GM23248 (cell line): ENCODE results near the gene TBC1D22A. TPM values are rescaled to one million over a fixed set of nuclear protein-coding genes. Genes with fewer than 3 reads are reported as not detected.

Experiments
- DNase-seq: peaks from one replicate; pipeline ENCODE4 v3.0.0-alpha.2; 2015
- H2AFZ ChIP-seq: fragments of 200-600 bp; sonication (generic); 2 replicates; pipeline ENCODE4 v1.6.1; 2016; ENCODE audit warnings: antibody characterized with exemption
- H3F3A ChIP-seq: fragments of 200-600 bp; sonication (generic); 2 replicates; pipeline ENCODE4 v1.6.1; 2016; ENCODE audit warnings: mild to moderate bottlenecking, antibody characterized with exemption, mixed run types; ENCODE audit not compliant: insufficient read depth
- H3K27ac ChIP-seq: fragments of 200-600 bp; sonication (generic); 2 replicates; pipeline ENCODE4 v1.5.1; 2016; ENCODE audit warnings: mild to moderate bottlenecking
- H3K27me3 ChIP-seq: fragments of 200-600 bp; sonication (generic); replicated peaks from 2 replicates; pipeline ENCODE4 v1.6.1; 2016; ENCODE audit warnings: mild to moderate bottlenecking; ENCODE audit not compliant: insufficient read depth
- H3K36me3 ChIP-seq: fragments of 200-600 bp; sonication (generic); 2 replicates; pipeline ENCODE4 v1.6.1; 2016; ENCODE audit warnings: low read depth, mild to moderate bottlenecking
- H3K4me1 ChIP-seq: fragments of 200-600 bp; sonication (generic); 2 replicates; pipeline ENCODE4 v1.6.1; 2016; ENCODE audit warnings: mild to moderate bottlenecking; ENCODE audit not compliant: insufficient read depth
- H3K4me2 ChIP-seq: fragments of 200-600 bp; sonication (generic); one replicate; pipeline ENCODE4 v1.6.1; 2016; ENCODE audit warnings: mild to moderate bottlenecking; ENCODE audit not compliant: unreplicated experiment
- H3K4me3 ChIP-seq: fragments of 200-600 bp; sonication (generic); 2 replicates; pipeline ENCODE4 v1.5.1; 2016; ENCODE audit warnings: mild to moderate bottlenecking
- H3K79me2 ChIP-seq: fragments of 200-600 bp; sonication (generic); 2 replicates; pipeline ENCODE4 v1.6.1; 2016; ENCODE audit warnings: mild to moderate bottlenecking; ENCODE audit not compliant: insufficient read depth
- H3K9ac ChIP-seq: fragments of 200-600 bp; sonication (generic); 2 replicates; pipeline ENCODE4 v1.6.1; 2016; ENCODE audit warnings: mild to moderate bottlenecking
- H3K9me2 ChIP-seq: fragments of 200-600 bp; sonication (generic); 2 replicates; pipeline ENCODE4 v1.6.1; 2016; ENCODE audit warnings: mixed run types, mild to moderate bottlenecking, moderate library complexity; ENCODE audit not compliant: insufficient read depth
- H3K9me3 ChIP-seq: fragments of 200-600 bp; sonication (generic); one replicate; pipeline ENCODE4 v1.6.1; 2017; ENCODE audit warnings: low read depth
- H4K20me1 ChIP-seq: fragments of 200-600 bp; sonication (generic); 2 replicates; pipeline ENCODE4 v1.6.0; 2016; ENCODE audit not compliant: insufficient read depth
- EZH2 ChIP-seq: fragments of 200-600 bp; sonication (generic); IDR thresholded peaks from 2 replicates; pipeline ENCODE4 v1.6.1; 2018; ENCODE audit warnings: antibody characterized with exemption, mild to moderate bottlenecking; ENCODE audit not compliant: insufficient read depth, poor library complexity, severe bottlenecking
- EZH2phosphoT487 ChIP-seq: fragments of 200-600 bp; sonication (generic); IDR thresholded peaks from 2 replicates; pipeline ENCODE4 v1.6.1; 2018; ENCODE audit warnings: antibody characterized with exemption, moderate library complexity, mild to moderate bottlenecking, low read depth; ENCODE audit not compliant: insufficient read depth
- WGBS, 2 experiments: methylation state at CpG; one replicate each; pipeline ENCODE4 v1.1.6; 2015 to 2017; ENCODE audit warnings: low lambda C conversion rate in 2 of 2, low coverage in 1 of 2; ENCODE audit errors: missing lambda C conversion rate in 2 of 2; 5-methylcytosine and 5-hydroxymethylcytosine counted together
- in situ Hi-C: fragments of 300-500 bp; cut with MboI; formaldehyde crosslinking; loops from 2 replicates; pipeline ENCODE4 v1.15.0; 2020
- polyA plus RNA-seq: library from polyadenylated mRNA; unstranded; fragments of >200 nt; fragmentation: Nextera tagmentation; extraction: Ambion mirVana; gene quantifications from 2 replicates; pipeline ENCODE4 v1.2.1, GENCODE V29; 2016
- total RNA-seq: library from RNA; depleted of rRNA; stranded (reverse); fragments of >200 nt; shearing (Covaris generic); gene quantifications from 2 replicates; pipeline ENCODE4 v1.2.3, GENCODE V29; 2014

TBC1D22A gene
- total and polyA plus RNA-seq, 2 experiments from 2014 or later: 12.3 to 16.9 TPM

DNA sequence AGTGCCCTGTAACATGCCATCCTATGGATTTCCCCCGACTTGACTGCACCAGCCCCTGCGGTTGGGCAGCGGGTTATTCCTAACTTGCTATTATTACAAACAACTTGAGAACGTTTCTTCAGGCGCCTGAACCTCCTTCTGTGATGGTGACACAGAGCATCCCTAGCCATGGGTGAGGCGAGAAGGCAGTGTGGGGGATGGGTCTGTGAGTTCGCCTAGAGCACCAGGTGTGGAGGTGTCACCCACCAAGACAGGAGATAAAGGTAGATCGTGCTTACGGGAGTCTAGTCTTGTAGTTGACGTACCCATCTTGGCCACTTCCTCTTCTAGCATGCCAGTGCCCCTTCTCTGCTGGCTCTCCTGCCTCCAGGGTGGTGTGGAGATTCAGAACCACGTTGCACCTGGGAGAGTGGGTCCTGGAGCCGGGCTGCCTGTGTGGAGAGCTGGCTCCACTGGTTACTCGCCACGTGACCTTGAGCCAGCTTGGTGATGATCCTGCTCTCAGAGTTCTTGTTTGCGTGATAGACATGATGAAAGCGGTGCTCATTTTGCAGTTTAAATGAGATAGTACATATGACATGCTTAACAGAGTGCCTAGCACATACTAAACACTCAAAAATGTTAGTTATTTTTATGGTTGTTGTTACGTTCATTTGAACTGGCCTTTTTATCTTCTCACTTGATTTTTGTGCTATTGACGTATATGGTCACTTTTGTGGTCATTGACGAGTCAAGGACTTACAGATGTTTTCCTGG lies 37.8 kb downstream of the TBC1D22A start:
- H3K79me2 ChIP-seq: peaks cover 16% of the 10 kb centered on the region; the same call in 1 of the 2 replicates
- no peak overlapping the region for H3K4me2 ChIP-seq
- no peak for DNase-seq
- no peak overlapping the region for H2AFZ ChIP-seq
- H3K27ac ChIP-seq: no peak overlapping the region
- no peaks in the 10 kb centered on the region for H3K27me3 ChIP-seq
- no peaks in the 10 kb centered on the region for H3K4me1 ChIP-seq
- no peaks in the 10 kb centered on the region; the same call in 1 of the 2 replicates for H3K36me3 ChIP-seq
- H3K9me3 ChIP-seq: no peaks in the 10 kb centered on the region
- H3K9ac ChIP-seq: no peak overlapping the region
- H3K4me3 ChIP-seq: no peak overlapping the region
- no peaks in the 10 kb centered on the region for H3K9me2 ChIP-seq
- no peaks in the 10 kb centered on the region for H3F3A ChIP-seq
- in situ Hi-C loops: no loop called here
- 96 to 97% methylated on average over 19 of the region's 19 CpGs for WGBS, 2 experiments
- H4K20me1 ChIP-seq: no peaks in the 10 kb centered on the region
- TF ChIP-seq EZH2 (no peak), EZH2phosphoT487 (no peak)

DNA sequence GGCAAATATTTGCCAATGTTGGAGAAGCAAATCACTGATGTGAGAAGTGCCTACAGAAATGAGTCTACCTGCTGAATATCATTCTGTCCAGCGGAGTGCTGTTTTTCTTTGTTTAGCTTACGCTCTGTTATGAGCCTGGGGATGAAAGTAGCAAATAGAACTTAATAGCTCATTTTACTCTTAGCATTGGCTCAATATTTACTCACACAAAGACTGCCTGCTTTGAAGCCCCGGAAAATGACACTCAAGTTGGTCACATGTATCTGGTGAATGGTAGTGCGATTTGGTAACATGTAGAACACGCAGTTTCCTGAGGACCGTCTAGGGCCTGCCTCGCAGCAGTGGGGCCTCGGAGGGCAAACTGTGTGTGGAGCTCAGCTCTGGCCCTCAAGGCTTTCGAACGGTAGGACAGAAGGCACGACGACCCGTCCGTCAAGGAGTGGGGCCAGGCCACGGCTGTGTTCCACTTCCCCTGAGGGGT lies 38.9 kb downstream of the TBC1D22A start:
- no peaks in the 10 kb centered on the region for H3K27me3 ChIP-seq
- in situ Hi-C loops: no loop called here
- H3K27ac ChIP-seq: no peak overlapping the region
- H2AFZ ChIP-seq: no peak overlapping the region
- TF ChIP-seq EZH2phosphoT487 (no peak), EZH2 (no peak)
- no peaks in the 10 kb centered on the region for H3K9me3 ChIP-seq
- no peak overlapping the region for H3K4me2 ChIP-seq
- no peak for DNase-seq
- H3F3A ChIP-seq: no peaks in the 10 kb centered on the region
- H3K4me1 ChIP-seq: no peaks in the 10 kb centered on the region
- no peak overlapping the region for H3K9ac ChIP-seq
- H4K20me1 ChIP-seq: no peaks in the 10 kb centered on the region
- no peaks in the 10 kb centered on the region for H3K9me2 ChIP-seq
- no peaks in the 10 kb centered on the region; the same call in 1 of the 2 replicates for H3K36me3 ChIP-seq
- H3K4me3 ChIP-seq: no peak overlapping the region
- H3K79me2 ChIP-seq: peaks cover 16% of the 10 kb centered on the region; the same call in 1 of the 2 replicates
- WGBS, 2 experiments: 94 to 96% methylated on average over 15 of the region's 15 CpGs

DNA sequence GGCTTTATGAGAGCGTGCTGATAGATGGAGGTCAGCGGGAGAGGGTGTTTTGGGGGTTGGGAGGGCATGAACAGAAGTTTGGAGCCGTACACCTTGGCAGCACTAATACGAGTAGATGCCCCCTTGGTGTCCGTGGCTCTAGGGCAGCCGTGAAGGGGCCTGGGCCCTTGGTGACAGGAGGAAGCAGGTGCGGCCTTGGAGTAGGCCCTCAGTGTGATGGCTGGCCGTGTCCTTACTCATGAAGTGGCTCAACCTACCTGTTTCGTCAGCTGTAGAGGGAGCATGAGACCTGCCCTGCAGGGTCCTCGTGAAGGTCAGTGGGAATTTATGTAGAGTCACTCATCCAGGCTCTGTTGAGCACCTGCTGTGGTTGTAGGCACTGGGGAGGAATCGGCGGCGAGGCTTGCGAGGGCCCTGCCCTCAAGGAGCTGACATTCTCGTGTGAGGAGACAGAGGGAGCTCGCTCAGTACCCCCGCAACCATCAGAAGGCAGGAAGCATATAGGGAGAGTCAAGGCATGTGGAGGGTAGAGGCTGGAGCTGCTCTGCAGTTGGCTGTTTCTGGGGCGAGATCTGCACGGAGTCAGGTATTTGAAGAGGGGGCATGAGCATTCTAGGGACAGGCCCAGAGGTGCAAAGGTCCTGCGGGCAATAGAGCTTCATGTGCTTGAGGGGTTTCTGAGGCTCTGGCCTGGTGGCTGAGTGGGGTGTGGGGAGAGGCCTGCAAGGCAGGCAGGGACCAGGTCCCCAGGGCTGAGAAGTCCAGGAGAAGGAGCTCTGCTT lies 39.6 kb downstream of the TBC1D22A start:
- TF ChIP-seq EZH2phosphoT487 (no peak), EZH2 (no peak)
- H2AFZ ChIP-seq: no peak overlapping the region
- H3K27me3 ChIP-seq: no peaks in the 10 kb centered on the region
- in situ Hi-C loops: no loop called here
- no peak for DNase-seq
- peaks cover 20% of the 10 kb centered on the region; the same call in 1 of the 2 replicates for H3K79me2 ChIP-seq
- 95 to 96% methylated on average over 20 of the region's 20 CpGs for WGBS, 2 experiments
- no peaks in the 10 kb centered on the region for H4K20me1 ChIP-seq
- no peak overlapping the region for H3K4me3 ChIP-seq
- H3K9ac ChIP-seq: no peak overlapping the region
- no peaks in the 10 kb centered on the region; the same call in 1 of the 2 replicates for H3K36me3 ChIP-seq
- H3K27ac ChIP-seq: no peak overlapping the region
- H3K9me2 ChIP-seq: no peaks in the 10 kb centered on the region
- H3K4me1 ChIP-seq: no peaks in the 10 kb centered on the region
- H3K4me2 ChIP-seq: no peak overlapping the region
- H3F3A ChIP-seq: no peaks in the 10 kb centered on the region
- no peaks in the 10 kb centered on the region for H3K9me3 ChIP-seq

DNA sequence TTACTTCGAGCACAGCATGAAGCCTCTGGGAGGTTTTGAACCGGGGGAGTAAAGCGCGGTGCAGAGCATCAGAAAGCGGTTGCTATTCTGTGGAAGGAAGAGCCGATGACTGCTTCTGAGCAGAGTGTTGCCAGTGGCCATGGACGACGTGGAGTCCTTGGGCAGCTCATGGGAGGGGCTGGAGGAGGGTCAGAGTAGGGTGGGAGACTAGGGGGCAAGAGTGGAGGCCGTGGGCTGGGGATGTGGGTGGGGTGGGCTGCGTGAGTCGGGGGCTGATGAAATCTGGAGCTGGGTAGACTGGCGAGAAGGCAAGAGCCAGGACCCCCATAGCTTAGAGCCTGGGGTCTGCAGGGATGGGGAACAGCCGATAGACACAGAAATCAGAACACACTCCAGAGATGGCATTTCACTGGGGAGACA lies 40.2 kb downstream of the TBC1D22A start:
- WGBS, 2 experiments: 80 to 83% methylated on average over 9 to 13 of the region's 13 CpGs
- H4K20me1 ChIP-seq: no peaks in the 10 kb centered on the region
- H3K27ac ChIP-seq: no peak overlapping the region
- no peaks in the 10 kb centered on the region for H3K9me3 ChIP-seq
- peaks cover 20% of the 10 kb centered on the region; the same call in 1 of the 2 replicates for H3K79me2 ChIP-seq
- TF ChIP-seq EZH2phosphoT487: no peak
- TF ChIP-seq EZH2: no peak
- no peak overlapping the region for H2AFZ ChIP-seq
- in situ Hi-C loops: no loop called here
- no peak overlapping the region for H3K4me2 ChIP-seq
- no peak overlapping the region for H3K9ac ChIP-seq
- no peaks in the 10 kb centered on the region for H3K4me1 ChIP-seq
- no peaks in the 10 kb centered on the region; the same call in 1 of the 2 replicates for H3K36me3 ChIP-seq
- H3F3A ChIP-seq: no peaks in the 10 kb centered on the region
- no peaks in the 10 kb centered on the region for H3K27me3 ChIP-seq
- H3K4me3 ChIP-seq: no peak overlapping the region
- H3K9me2 ChIP-seq: no peaks in the 10 kb centered on the region
- no peak for DNase-seq
